H1 (cell line): Measurements from ENCODE around the gene TEX14. TPM values are rescaled to one million over a fixed set of nuclear protein-coding genes. Genes with fewer than 3 reads are reported as not detected.

Experiments used
- CTCF ChIA-PET: fragments of 300-600 bp; sonication (Branson Sonifier 250); formaldehyde crosslinking; loops from one replicate; lab custom pipeline; 2021; ENCODE audit not compliant: partially characterized antibody; lab: Charles Lee
- POLR2A ChIA-PET: fragments of 300-600 bp; sonication (Branson Sonifier 250); formaldehyde crosslinking; loops from one replicate; lab custom pipeline; 2021; ENCODE audit warnings: inconsistent platforms; ENCODE audit not compliant: partially characterized antibody; lab: Charles Lee
- DNase-seq, 2 experiments: peaks; one replicate each; pipeline versions ENCODE4 v3.0.0 to v3.0.0-alpha.2; 2010 to 2022; ENCODE audit warnings: low spot score in 2 of 2, low read depth in 1 of 2, mixed read lengths in 1 of 2
- FAIRE-seq: peaks from 2 replicates; lab custom pipeline; 2011; peaks lifted over from hg19 to GRCh38; lab: Jason Lieb, UNC
- H2AFZ ChIP-seq: 2 replicates; pipeline ENCODE4 v1.8.1; 2012; ENCODE audit warnings: low read length, inconsistent platforms
- H2AK5ac ChIP-seq: 2 replicates; pipeline ENCODE4 v1.6.1; 2013; ENCODE audit warnings: low read depth, low read length
- H2BK120ac ChIP-seq: replicated peaks from 2 replicates; pipeline ENCODE3; 2013; ENCODE audit warnings: low read depth, low read length, inconsistent platforms
- H2BK12ac ChIP-seq: 2 replicates; pipeline ENCODE4 v1.6.1; 2013; ENCODE audit warnings: low read depth, low read length
- H2BK15ac ChIP-seq: 2 replicates; pipeline ENCODE4 v1.6.1; 2013; ENCODE audit warnings: low read length
- H2BK20ac ChIP-seq: 2 replicates; pipeline ENCODE4 v1.6.1; 2013; ENCODE audit warnings: low read length
- H2BK5ac ChIP-seq: 2 replicates; pipeline ENCODE4 v1.6.1; 2013; ENCODE audit warnings: low read depth, low read length
- H3K14ac ChIP-seq: 2 replicates; pipeline ENCODE4 v1.6.1; 2013; ENCODE audit warnings: inconsistent platforms; ENCODE audit not compliant: insufficient read length
- H3K18ac ChIP-seq: 2 replicates; pipeline ENCODE4 v1.6.1; 2013; ENCODE audit warnings: low read length; ENCODE audit errors: extremely low read depth
- H3K23ac ChIP-seq: 2 replicates; pipeline ENCODE4 v1.6.1; 2013; ENCODE audit warnings: inconsistent platforms; ENCODE audit not compliant: insufficient read length
- H3K23me2 ChIP-seq: 2 replicates; pipeline ENCODE4 v1.6.1; 2013; ENCODE audit warnings: low read depth, low read length
- H3K27ac ChIP-seq: 2 replicates; pipeline ENCODE4 v1.6.1; 2011; ENCODE audit warnings: low read depth, low read length, inconsistent platforms
- H3K27me3 ChIP-seq, 4 experiments: replicated peaks in 1 of 4; 1 replicate in 1 of 4; 2 replicates in 3 of 4; pipeline versions ENCODE4 v1.6.1 to v1.8.1; 2011 to 2013; ENCODE audit warnings: low read length in 3 of 4, mild to moderate bottlenecking in 3 of 4, inconsistent platforms in 2 of 4, mixed read lengths in 2 of 4, moderate library complexity in 1 of 4; ENCODE audit not compliant: control insufficient read depth in 3 of 4, insufficient read depth in 3 of 4; ENCODE audit errors: extremely low read depth in 1 of 4
- H3K36me3 ChIP-seq, 4 experiments: 2 replicates each; pipeline versions ENCODE4 v1.6.1 to v1.8.1; 2011 to 2013; ENCODE audit warnings: mild to moderate bottlenecking in 4 of 4, low read length in 3 of 4, moderate library complexity in 2 of 4, control low read depth in 1 of 4, inconsistent platforms in 1 of 4; ENCODE audit not compliant: insufficient read depth in 4 of 4, control insufficient read depth in 2 of 4
- H3K4ac ChIP-seq: replicated peaks from 2 replicates; pipeline ENCODE3; 2013; ENCODE audit warnings: low read length, low read depth, mixed read lengths, inconsistent platforms; ENCODE audit not compliant: insufficient read length
- H3K4me1 ChIP-seq, 4 experiments: replicated peaks in 1 of 4; 1 replicate in 1 of 4; 2 replicates in 3 of 4; pipeline versions ENCODE4 v1.6.1 to v1.8.1; 2011 to 2013; ENCODE audit warnings: low read length in 3 of 4, inconsistent platforms in 2 of 4, mixed read lengths in 1 of 4; ENCODE audit not compliant: insufficient read depth in 4 of 4, control insufficient read depth in 3 of 4
- H3K4me2 ChIP-seq, 2 experiments: 2 replicates each; pipeline versions ENCODE4 v1.6.1 to v1.8.1; 2011 to 2013; ENCODE audit warnings: low read depth in 2 of 2, low read length in 2 of 2, control low read depth in 1 of 2, inconsistent platforms in 1 of 2, mild to moderate bottlenecking in 1 of 2; ENCODE audit not compliant: insufficient read depth in 1 of 2
- H3K4me3 ChIP-seq, 4 experiments: fragments of 200-600, 300-600 bp in 1 of 4; sonication (generic), shearing (Covaris generic), sonication (Bioruptor Twin) in 1 of 4; 2 replicates each; pipeline versions ENCODE4 v1.5.1 to v1.8.1; 2011 to 2016; ENCODE audit warnings: low read length in 4 of 4, low read depth in 3 of 4, control low read depth in 2 of 4, inconsistent platforms in 2 of 4, mild to moderate bottlenecking in 2 of 4, mixed read lengths in 1 of 4, moderate library complexity in 1 of 4; ENCODE audit not compliant: insufficient read depth in 2 of 4; ENCODE audit errors: extremely low read depth in 1 of 4
- H3K56ac ChIP-seq: replicated peaks from 2 replicates; pipeline ENCODE3; 2013; ENCODE audit warnings: low read depth, mild to moderate bottlenecking, mixed read lengths, low read length, inconsistent platforms; ENCODE audit not compliant: insufficient read length
- H3K79me1 ChIP-seq: 2 replicates; pipeline ENCODE4 v1.6.1; 2013; ENCODE audit warnings: low read depth, low read length, control low read depth
- H3K79me2 ChIP-seq, 2 experiments: 2 replicates each; pipeline versions ENCODE4 v1.6.1 to v1.8.1; 2012 to 2013; ENCODE audit warnings: low read length in 2 of 2, mild to moderate bottlenecking in 2 of 2, inconsistent platforms in 1 of 2; ENCODE audit not compliant: insufficient read depth in 2 of 2, control insufficient read depth in 1 of 2
- H3K9ac ChIP-seq, 4 experiments: replicated peaks in 1 of 4; 1 replicate in 1 of 4; 2 replicates in 3 of 4; pipeline versions ENCODE4 v1.6.1 to v1.8.1; 2011 to 2013; ENCODE audit warnings: low read depth in 3 of 4, low read length in 3 of 4, control low read depth in 2 of 4, mild to moderate bottlenecking in 2 of 4, moderate library complexity in 2 of 4, inconsistent platforms in 1 of 4; ENCODE audit errors: extremely low read depth in 1 of 4
- H3K9me3 ChIP-seq, 2 experiments: 2 replicates each; pipeline versions ENCODE4 v1.6.1 to v1.8.1; 2012 to 2013; ENCODE audit warnings: mild to moderate bottlenecking in 2 of 2, moderate library complexity in 2 of 2, control low read depth in 1 of 2, inconsistent platforms in 1 of 2, low read depth in 1 of 2, low read length in 1 of 2, mixed read lengths in 1 of 2; ENCODE audit not compliant: insufficient read depth in 2 of 2
- H4K20me1 ChIP-seq, 2 experiments: replicated peaks in 1 of 2; 2 replicates each; pipeline versions ENCODE3 to v1.8.1; 2011 to 2013; ENCODE audit warnings: inconsistent platforms in 2 of 2, low read length in 2 of 2, mild to moderate bottlenecking in 1 of 2; ENCODE audit not compliant: insufficient read depth in 2 of 2, control insufficient read depth in 1 of 2
- H4K5ac ChIP-seq: 2 replicates; pipeline ENCODE4 v1.6.1; 2013; ENCODE audit warnings: low read length, low read depth, mixed read lengths, inconsistent platforms; ENCODE audit not compliant: insufficient read length
- H4K8ac ChIP-seq: 2 replicates; pipeline ENCODE4 v1.8.0; 2013; ENCODE audit warnings: mild to moderate bottlenecking, moderate library complexity, low read length, inconsistent platforms; ENCODE audit not compliant: insufficient read depth; ENCODE audit errors: extremely low read depth
- H4K91ac ChIP-seq: replicated peaks from 2 replicates; pipeline ENCODE3; 2013; ENCODE audit warnings: low read length, mixed read lengths, inconsistent platforms; ENCODE audit not compliant: insufficient read length
- GABPA ChIP-seq: IDR thresholded peaks from 2 replicates; pipeline ENCODE4 v1.6.1; 2011; ENCODE audit warnings: mild to moderate bottlenecking, low read length, moderate library complexity, borderline replicate concordance; ENCODE audit not compliant: insufficient read depth
- GTF2F1 ChIP-seq: IDR thresholded peaks from 2 replicates; pipeline ENCODE4 v1.6.1; 2012; ENCODE audit warnings: low read depth, low read length, improper control_type of control experiment, borderline replicate concordance
- JUN ChIP-seq: IDR thresholded peaks from 2 replicates; pipeline ENCODE4 v1.6.1; 2011; ENCODE audit warnings: low read depth, mild to moderate bottlenecking, improper control_type of control experiment, low read length
- KDM4A ChIP-seq: IDR thresholded peaks from one replicate; pipeline ENCODE4 v1.7.1; 2012; ENCODE audit warnings: low read depth, mild to moderate bottlenecking, moderate library complexity, low read length, inconsistent platforms; ENCODE audit not compliant: severe bottlenecking
- POLR2A ChIP-seq, 2 experiments: IDR thresholded peaks; 1 replicate in 1 of 2; 2 replicates in 1 of 2; pipeline ENCODE4 v1.6.1; 2011; ENCODE audit warnings: low read depth in 2 of 2, low read length in 2 of 2, mild to moderate bottlenecking in 2 of 2; ENCODE audit errors: control extremely low read depth in 1 of 2
- RAD21 ChIP-seq, 2 experiments: IDR thresholded peaks in 1 of 2; conservative IDR thresholded peaks in 1 of 2; 2 replicates each; pipeline ENCODE4 v1.6.1; 2011; ENCODE audit warnings: low read depth in 2 of 2, low read length in 2 of 2, improper control_type of control experiment in 1 of 2, inconsistent platforms in 1 of 2, mild to moderate bottlenecking in 1 of 2, moderate library complexity in 1 of 2
- RBBP5 ChIP-seq: IDR thresholded peaks from 2 replicates; pipeline ENCODE4 v1.7.1; 2012; ENCODE audit warnings: low read depth, mild to moderate bottlenecking, inconsistent platforms, low read length, moderate library complexity, borderline replicate concordance
- SRF ChIP-seq: IDR thresholded peaks from 2 replicates; pipeline ENCODE4 v1.6.1; 2011; ENCODE audit warnings: mild to moderate bottlenecking, low read depth, low read length, moderate library complexity
- SUZ12 ChIP-seq: fragments of 200-600 bp; sonication (generic); IDR thresholded peaks from 2 replicates; pipeline ENCODE4 v1.6.1; 2012; ENCODE audit warnings: mild to moderate bottlenecking, inconsistent platforms, low read length, moderate library complexity, mixed read lengths
- TBP ChIP-seq: IDR thresholded peaks from 2 replicates; pipeline ENCODE4 v1.6.1; 2011; ENCODE audit warnings: low read depth, low read length, improper control_type of control experiment
- WGBS, 2 experiments: shearing (Covaris generic) in 1 of 2; methylation state at CpG; one replicate each; pipeline versions ENCODE4 v1.1.6 to v1.1.7; 2013 to 2015; ENCODE audit warnings: low lambda C conversion rate in 2 of 2, mixed read lengths in 2 of 2, inconsistent platforms in 1 of 2, low coverage in 1 of 2, missing lambda C conversion rate in 1 of 2; ENCODE audit not compliant: insufficient replicate concordance in 2 of 2, insufficient coverage in 1 of 2, insufficient read length in 1 of 2; ENCODE audit errors: extremely low coverage in 1 of 2, missing lambda C conversion rate in 1 of 2; 5-methylcytosine and 5-hydroxymethylcytosine counted together
- polyA plus RNA-seq, 7 experiments: library from polyadenylated mRNA; depleted of rRNA in 3 of 7; stranded (reverse) in 5 of 7; unstranded in 2 of 7; fragments of >200 nt in 5 of 7; fragments of 200-250 nt in 2 of 7; gene quantifications; 1 replicate in 5 of 7; 2 replicates in 1 of 7; 4 replicates in 1 of 7; pipeline versions ENCODE4 v1.2.1 to v1.2.3, GENCODE V29; 2011 to 2013; ENCODE audit warnings: missing spikeins in 2 of 7, mixed read lengths in 2 of 7
- total RNA-seq: library from RNA; stranded (reverse); fragmentation: NEBNext Ultra II Directional; extraction: Animal tissue kit (Norgen Biotek cat#: 25700); gene quantifications from 2 replicates; pipeline ENCODE4 v1.2.1, GENCODE V29; 2021
- TF ChIP-seq, protein P1 (sequence below): IDR thresholded peaks from 2 replicates; pipeline ENCODE4 v1.6.1; 2012; ENCODE audit warnings: low read length, inconsistent platforms

The TEX14 gene
- total and polyA plus RNA-seq, 2 of the 8 experiments (the other 6 are each of a cell fraction or from before 2014, with no cell fraction given), result 0.83 to 2.5 TPM

DNA sequence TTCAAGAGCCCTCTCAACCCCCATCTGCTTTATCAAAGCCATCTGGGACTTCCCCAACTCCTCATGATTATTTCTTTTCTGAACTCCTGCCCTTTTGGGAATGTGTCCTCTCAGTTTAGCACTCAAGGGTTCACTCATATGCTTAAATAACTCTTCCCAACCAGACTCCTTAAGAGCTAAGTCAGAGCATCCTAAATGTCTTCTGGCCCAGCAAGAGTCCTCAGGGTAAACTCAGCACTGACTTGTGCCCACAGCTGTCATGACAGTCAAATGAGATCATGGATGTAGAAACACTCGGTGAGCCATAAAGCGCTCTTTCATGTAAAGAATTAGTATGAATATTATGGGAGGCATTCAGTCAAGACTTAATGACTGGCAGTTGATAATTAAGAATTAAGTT, 85.9 kb downstream of the TEX14 start:
- WGBS, 2 experiments, result 81% methylated on average over 2 of the region's 2 CpGs; no CpG with 5 or more reads in 1 of the 2 experiments
- no peak overlapping the region for H3K4me2 ChIP-seq
- no peak overlapping the region for H3K4ac ChIP-seq
- H3K4me1 ChIP-seq, result peaks cover 0 to 9% (median 2%) of the 10 kb centered on the region in 4 experiments; a peak in 3 of 7 replicates
- no peak overlapping the region for H2BK5ac ChIP-seq
- no peak overlapping the region for H4K5ac ChIP-seq
- no peak overlapping the region for H2BK15ac ChIP-seq
- no peaks in the 10 kb centered on the region for H4K20me1 ChIP-seq
- ChIA-PET POLR2A (interaction anchor here (1.4 kb wide), 1 partner anchor 18 kb away, joined by 4 read pairs; no protein-coding TSS in a partner anchor), CTCF (interaction anchor here (0.5 to 2.3 kb wide), 6 partner anchors 9 to 35 kb away, joined by 3 to 12 read pairs (median 4); no protein-coding TSS in a partner anchor)
- H2BK12ac ChIP-seq, result no peak overlapping the region
- H2BK120ac ChIP-seq, result no peak overlapping the region
- no peak overlapping the region for H4K8ac ChIP-seq
- H3K36me3 ChIP-seq, result no peaks in the 10 kb centered on the region
- no peaks in the 10 kb centered on the region for H3K9me3 ChIP-seq
- no peak overlapping the region for H3K27ac ChIP-seq
- FAIRE-seq (no peak), DNase-seq (no peak)
- H3K56ac ChIP-seq, result no peak overlapping the region
- H2AFZ ChIP-seq, result no peak overlapping the region
- no peaks in the 10 kb centered on the region for H3K79me2 ChIP-seq
- H3K23ac ChIP-seq, result no peak overlapping the region
- no peaks in the 10 kb centered on the region for H3K23me2 ChIP-seq
- no peak overlapping the region for H4K91ac ChIP-seq
- H2BK20ac ChIP-seq, result no peak overlapping the region
- H3K27me3 ChIP-seq, result no peaks in the 10 kb centered on the region
- H3K79me1 ChIP-seq, result no peaks in the 10 kb centered on the region
- no peak overlapping the region for H2AK5ac ChIP-seq
- no peak overlapping the region for H3K14ac ChIP-seq
- H3K18ac ChIP-seq, result no peak overlapping the region
- H3K9ac ChIP-seq, result no peak overlapping the region
- H3K4me3 ChIP-seq, result no peak overlapping the region
- TF ChIP-seq TBP (no peak), GTF2F1 (no peak), GABPA (no peak), KDM4A (no peak), RAD21 (IDR thresholded peaks at IDR 0.05 in 1 of 2, conservative IDR thresholded peaks at IDR 0.05 in 1 of 2; ENCODE audit: low read depth in 2 of 2, low read length in 2 of 2) (no peak), POLR2A (IDR thresholded peaks at IDR 0.05; ENCODE audit: control extremely low read depth in 1 of 2, low read depth in 2 of 2, low read length in 2 of 2) (no peak), JUN (no peak), SRF (no peak), SUZ12 (no peak), RBBP5 (no peak)
- TF ChIP-seq, protein P1, sequence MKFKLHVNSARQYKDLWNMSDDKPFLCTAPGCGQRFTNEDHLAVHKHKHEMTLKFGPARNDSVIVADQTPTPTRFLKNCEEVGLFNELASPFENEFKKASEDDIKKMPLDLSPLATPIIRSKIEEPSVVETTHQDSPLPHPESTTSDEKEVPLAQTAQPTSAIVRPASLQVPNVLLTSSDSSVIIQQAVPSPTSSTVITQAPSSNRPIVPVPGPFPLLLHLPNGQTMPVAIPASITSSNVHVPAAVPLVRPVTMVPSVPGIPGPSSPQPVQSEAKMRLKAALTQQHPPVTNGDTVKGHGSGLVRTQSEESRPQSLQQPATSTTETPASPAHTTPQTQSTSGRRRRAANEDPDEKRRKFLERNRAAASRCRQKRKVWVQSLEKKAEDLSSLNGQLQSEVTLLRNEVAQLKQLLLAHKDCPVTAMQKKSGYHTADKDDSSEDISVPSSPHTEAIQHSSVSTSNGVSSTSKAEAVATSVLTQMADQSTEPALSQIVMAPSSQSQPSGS, result no peak
